A673 (cell line): ENCODE data around the gene THOC1. TPM values are rescaled to one million over a fixed set of nuclear protein-coding genes. Genes with fewer than 3 reads are reported as not detected.

ENCODE experiments used
- BruUV-seq: library from RNA; stranded (reverse); fragments of 400-500 nt; replicated peaks from 2 replicates; lab custom pipeline; 2021; lab: Mats Ljungman, UMichigan
- CTCF ChIA-PET: fragments of 300-600 bp; sonication (Branson Sonifier 250); formaldehyde crosslinking; loops from one replicate; lab custom pipeline; 2022; ENCODE audit warnings: antibody characterized with exemption; lab: Charles Lee
- POLR2A ChIA-PET: fragments of 300-600 bp; sonication (Branson Sonifier 250); formaldehyde crosslinking; loops from one replicate; lab custom pipeline; 2022; ENCODE audit warnings: antibody characterized with exemption; ENCODE audit not compliant: low non-redundant PET; lab: Charles Lee
- DNase-seq: peaks from one replicate; pipeline ENCODE4 v3.0.0-alpha.2; 2015; ENCODE audit warnings: low spot score
- H3K27ac ChIP-seq: fragments of 200-600 bp; sonication (generic); 2 replicates; pipeline ENCODE4 v1.5.1; 2016; ENCODE audit warnings: mixed run types, low read depth, mild to moderate bottlenecking, mixed read lengths, antibody characterized with exemption, low read length; ENCODE audit not compliant: poor library complexity, severe bottlenecking
- H3K27me3 ChIP-seq: fragments of 200-600 bp; sonication (generic); replicated peaks from 2 replicates; pipeline ENCODE4 v1.6.1; 2017; ENCODE audit warnings: mixed run types, low read depth, mild to moderate bottlenecking, mixed read lengths, antibody characterized with exemption, low read length; ENCODE audit not compliant: insufficient read depth, poor library complexity
- H3K36me3 ChIP-seq: fragments of 200-600 bp; sonication (generic); 2 replicates; pipeline ENCODE4 v1.6.1; 2016; ENCODE audit warnings: mixed run types, mild to moderate bottlenecking, mixed read lengths, antibody characterized with exemption, low read length; ENCODE audit not compliant: insufficient read depth, poor library complexity, severe bottlenecking
- H3K4me1 ChIP-seq: fragments of 200-600 bp; sonication (generic); 2 replicates; pipeline ENCODE4 v1.6.1; 2017; ENCODE audit warnings: mixed run types, mild to moderate bottlenecking, mixed read lengths, antibody characterized with exemption, low read length; ENCODE audit not compliant: insufficient read depth, poor library complexity, severe bottlenecking
- H3K4me3 ChIP-seq: fragments of 200-600 bp; sonication (generic); 2 replicates; pipeline ENCODE4 v1.5.1; 2016; ENCODE audit warnings: low read depth, mixed run types, mild to moderate bottlenecking, mixed read lengths, low read length; ENCODE audit not compliant: poor library complexity, severe bottlenecking
- H3K9me3 ChIP-seq: fragments of 200-600 bp; sonication (generic); 2 replicates; pipeline ENCODE4 v1.6.1; 2016; ENCODE audit warnings: mixed run types, low read depth, mild to moderate bottlenecking, mixed read lengths, antibody characterized with exemption, low read length; ENCODE audit not compliant: poor library complexity, severe bottlenecking
- CTCF ChIP-seq: fragments of 300-800, 200-600 bp; sonication (generic); conservative IDR thresholded peaks from 2 replicates; pipeline ENCODE4 v1.5.1; 2017; ENCODE audit warnings: low read depth, mild to moderate bottlenecking, antibody characterized with exemption, low read length, moderate library complexity, mixed read lengths
- EZH2 ChIP-seq: fragments of 200-600 bp; sonication (generic); IDR thresholded peaks from 2 replicates; pipeline ENCODE4 v1.6.1; 2017; ENCODE audit warnings: borderline replicate concordance, low read depth, mild to moderate bottlenecking, mixed read lengths, antibody characterized with exemption, low read length; ENCODE audit not compliant: poor library complexity, severe bottlenecking
- intact Hi-C: fragments of 100-400 bp; cut with micrococcal nuclease; formaldehyde crosslinking; loops from one replicate; pipeline ENCODE4 v1.10.0; 2022; ENCODE audit not compliant: unreplicated experiment
- total RNA-seq: library from RNA; stranded (reverse); gene quantifications from 2 replicates; pipeline ENCODE4 v1.2.3, GENCODE V29; 2021

The THOC1 gene
- total RNA-seq, 1 experiment from 2014 or later = 76.7 TPM

- ChIA-PET CTCF (no interaction called here), POLR2A (no interaction called here)
- peaks cover 12% of the 10 kb centered on the region for H3K36me3 ChIP-seq
- TF ChIP-seq EZH2 (no peak), CTCF (no peak)
- no peaks in the 10 kb centered on the region for H3K27me3 ChIP-seq
- intact Hi-C loops = no loop called here
- no peaks in the 10 kb centered on the region for H3K9me3 ChIP-seq
- H3K4me1 ChIP-seq = no peaks in the 10 kb centered on the region
- no TSS peak for BruUV-seq
- no peak overlapping the region for H3K27ac ChIP-seq
- DNase-seq = no peak
- no peak overlapping the region for H3K4me3 ChIP-seq
Observed at GRCh38 chr18:192801-193200, 75.0 kb downstream of the THOC1 start.

- H3K9me3 ChIP-seq = no peaks in the 10 kb centered on the region
- intact Hi-C loops = no loop called here
- TF ChIP-seq CTCF = no peak
- TF ChIP-seq EZH2 = no peak
- DNase-seq = no peak
- no TSS peak for BruUV-seq
- no peak overlapping the region for H3K27ac ChIP-seq
- ChIA-PET CTCF (no interaction called here), POLR2A (no interaction called here)
- no peaks in the 10 kb centered on the region for H3K27me3 ChIP-seq
- no peak overlapping the region for H3K4me3 ChIP-seq
- peaks cover 1% of the 10 kb centered on the region for H3K36me3 ChIP-seq
- H3K4me1 ChIP-seq = no peaks in the 10 kb centered on the region
Observed at GRCh38 chr18:191725-192124, 76.1 kb downstream of the THOC1 start.

GRCh38 chr18:189254-189653 is 78.6 kb downstream of the THOC1 start:
- no peak overlapping the region for H3K27ac ChIP-seq
- no peaks in the 10 kb centered on the region for H3K27me3 ChIP-seq
- no peak for TF ChIP-seq EZH2
- TF ChIP-seq CTCF = no peak
- ChIA-PET POLR2A (no interaction called here), CTCF (no interaction called here)
- DNase-seq = no peak
- no peaks in the 10 kb centered on the region for H3K9me3 ChIP-seq
- intact Hi-C loops = no loop called here
- no peaks in the 10 kb centered on the region for H3K4me1 ChIP-seq
- BruUV-seq = no TSS peak
- H3K36me3 ChIP-seq = peaks cover 13% of the 10 kb centered on the region
- H3K4me3 ChIP-seq = no peak overlapping the region
